Astrocyte (in vitro differentiated cells and primary cell): ENCODE results near the gene CAVIN1. TPM values are rescaled to one million over a fixed set of nuclear protein-coding genes. Genes with fewer than 3 reads are reported as not detected.
"Not testable (repeated sequence)": the region's sequence is repeated elsewhere in the genome, so short reads cannot be mapped to it uniquely, and the experiment has no call there.

ENCODE experiments used
- DNase-seq: peaks from one replicate; pipeline ENCODE4 v3.0.0-alpha.2; 2010; ENCODE audit warnings: low read depth
- FAIRE-seq: peaks from 2 replicates; lab custom pipeline; 2011; peaks lifted over from hg19 to GRCh38; lab: Jason Lieb, UNC
- H2AFZ ChIP-seq: 2 replicates; pipeline ENCODE4 v1.6.0; 2012; ENCODE audit warnings: low read depth, low read length, inconsistent platforms
- H3K27ac ChIP-seq: 2 replicates; pipeline ENCODE4 v1.5.1; 2011; ENCODE audit warnings: low read depth, low read length, inconsistent platforms
- H3K27me3 ChIP-seq: 2 replicates; pipeline ENCODE4 v1.6.0; 2011; ENCODE audit warnings: low read length, inconsistent platforms; ENCODE audit not compliant: insufficient read depth
- H3K36me3 ChIP-seq: 2 replicates; pipeline ENCODE4 v1.5.1; 2011; ENCODE audit warnings: low read length, inconsistent platforms; ENCODE audit not compliant: insufficient read depth
- H3K4me1 ChIP-seq: 2 replicates; pipeline ENCODE4 v1.5.1; 2011; ENCODE audit warnings: low read length, inconsistent platforms; ENCODE audit not compliant: insufficient read depth
- H3K4me2 ChIP-seq: 2 replicates; pipeline ENCODE4 v1.6.0; 2012; ENCODE audit warnings: low read length, inconsistent platforms
- H3K4me3 ChIP-seq: 2 replicates; pipeline ENCODE4 v1.5.1; 2011; ENCODE audit warnings: low read depth, mild to moderate bottlenecking, low read length, inconsistent platforms; ENCODE audit not compliant: insufficient read depth
- H3K79me2 ChIP-seq: 2 replicates; pipeline ENCODE4 v1.6.0; 2012; ENCODE audit warnings: mild to moderate bottlenecking, low read length, inconsistent platforms; ENCODE audit not compliant: insufficient read depth
- H3K9ac ChIP-seq: 2 replicates; pipeline ENCODE4 v1.6.0; 2012; ENCODE audit warnings: mild to moderate bottlenecking, low read length, inconsistent platforms
- H3K9me3 ChIP-seq: 2 replicates; pipeline ENCODE4 v1.5.1; 2012; ENCODE audit warnings: low read depth, mild to moderate bottlenecking, low read length, inconsistent platforms; ENCODE audit not compliant: insufficient read depth
- H4K20me1 ChIP-seq: 2 replicates; pipeline ENCODE4 v1.6.0; 2012; ENCODE audit warnings: low read length, inconsistent platforms; ENCODE audit not compliant: insufficient read depth
- H3K27ac Mint-ChIP-seq: one replicate; pipeline ENCODE4 v1.8.0; 2021; ENCODE audit warnings: mild to moderate bottlenecking, mixed read lengths; ENCODE audit not compliant: unreplicated experiment
- H3K27me3 Mint-ChIP-seq: one replicate; pipeline ENCODE4 v1.8.0; 2021; ENCODE audit warnings: low read depth, mixed read lengths; ENCODE audit not compliant: unreplicated experiment
- H3K36me3 Mint-ChIP-seq: one replicate; pipeline ENCODE4 v1.8.0; 2021; ENCODE audit warnings: low read depth, mixed read lengths; ENCODE audit not compliant: unreplicated experiment
- H3K4me1 Mint-ChIP-seq: one replicate; pipeline ENCODE4 v1.8.0; 2021; ENCODE audit warnings: low read depth, mixed read lengths; ENCODE audit not compliant: unreplicated experiment
- H3K4me3 Mint-ChIP-seq: one replicate; pipeline ENCODE4 v1.8.0; 2021; ENCODE audit warnings: mild to moderate bottlenecking, moderate library complexity, mixed read lengths; ENCODE audit not compliant: unreplicated experiment
- H3K9me3 Mint-ChIP-seq: one replicate; pipeline ENCODE4 v1.8.0; 2021; ENCODE audit warnings: mild to moderate bottlenecking, mixed read lengths; ENCODE audit not compliant: unreplicated experiment
- CTCF ChIP-seq: IDR thresholded peaks from 2 replicates; pipeline ENCODE4 v1.5.1; 2011; ENCODE audit warnings: low read depth, mild to moderate bottlenecking, inconsistent platforms, low read length, moderate library complexity; ENCODE audit not compliant: insufficient read depth
- EZH2 ChIP-seq: IDR thresholded peaks from 2 replicates; pipeline ENCODE4 v1.6.1; 2012; ENCODE audit warnings: mild to moderate bottlenecking, low read length, inconsistent platforms; ENCODE audit not compliant: insufficient read depth
- total RNA-seq: library from RNA; stranded (reverse); gene quantifications from 2 replicates; pipeline ENCODE4 v1.2.1, GENCODE V29; 2021

CAVIN1 gene
- total RNA-seq, 1 donor from 2014 or later = 602 TPM

GRCh38 chr17:42394838-42395237 lies 28.2 kb downstream of the CAVIN1 start:
- H4K20me1 ChIP-seq = peaks cover 13% of the 10 kb centered on the region
- no peaks in the 10 kb centered on the region for H3K36me3 ChIP-seq
- H3K4me1 ChIP-seq = no peaks in the 10 kb centered on the region
- no peak overlapping the region for H3K4me3 Mint-ChIP-seq
- no peaks in the 10 kb centered on the region for H3K27me3 Mint-ChIP-seq
- no peak overlapping the region for H3K4me3 ChIP-seq
- TF ChIP-seq EZH2 (no peak), CTCF (no peak)
- H3K9me3 ChIP-seq = no peaks in the 10 kb centered on the region
- H3K9ac ChIP-seq = no peak overlapping the region
- H3K27me3 ChIP-seq = no peaks in the 10 kb centered on the region
- FAIRE-seq (no peak), DNase-seq (no peak)
- no peak overlapping the region for H3K27ac Mint-ChIP-seq
- no peaks in the 10 kb centered on the region for H3K9me3 Mint-ChIP-seq
- H3K4me2 ChIP-seq = no peak overlapping the region
- H3K36me3 Mint-ChIP-seq = peaks cover 6% of the 10 kb centered on the region
- H2AFZ ChIP-seq = no peak overlapping the region
- no peak overlapping the region for H3K27ac ChIP-seq
- H3K79me2 ChIP-seq = no peaks in the 10 kb centered on the region
- H3K4me1 Mint-ChIP-seq = peaks cover 12% of the 10 kb centered on the region

GRCh38 chr17:42392692-42393415 lies 30.2 kb downstream of the CAVIN1 start:
- TF ChIP-seq EZH2 = no peak
- TF ChIP-seq CTCF = no peak
- H3K79me2 ChIP-seq = peaks cover 5% of the 10 kb centered on the region
- no peak overlapping the region for H2AFZ ChIP-seq
- H3K27me3 ChIP-seq = no peaks in the 10 kb centered on the region
- FAIRE-seq (no peak), DNase-seq (no peak)
- no peaks in the 10 kb centered on the region for H3K9me3 Mint-ChIP-seq
- no peak overlapping the region for H3K4me2 ChIP-seq
- peaks cover 6% of the 10 kb centered on the region for H3K36me3 Mint-ChIP-seq
- no peaks in the 10 kb centered on the region for H3K36me3 ChIP-seq
- no peak overlapping the region for H3K9ac ChIP-seq
- no peak overlapping the region for H3K4me3 Mint-ChIP-seq
- no peaks in the 10 kb centered on the region for H3K9me3 ChIP-seq
- H3K27me3 Mint-ChIP-seq = no peaks in the 10 kb centered on the region
- no peak overlapping the region for H3K27ac Mint-ChIP-seq
- H3K4me3 ChIP-seq = no peak overlapping the region
- peaks cover 6% of the 10 kb centered on the region for H3K4me1 ChIP-seq
- no peak overlapping the region for H3K27ac ChIP-seq
- peaks cover 8% of the 10 kb centered on the region for H3K4me1 Mint-ChIP-seq
- H4K20me1 ChIP-seq = no peaks in the 10 kb centered on the region

GRCh38 chr17:42391439-42391838 lies 31.6 kb downstream of the CAVIN1 start:
- H3K4me1 Mint-ChIP-seq, H3K4me3 ChIP-seq, H3K9me3 ChIP-seq, H3K27ac ChIP-seq, H3K9me3 Mint-ChIP-seq, FAIRE-seq, H3K27ac Mint-ChIP-seq, H3K27me3 ChIP-seq, H3K27me3 Mint-ChIP-seq, H3K36me3 ChIP-seq, DNase-seq, H3K36me3 Mint-ChIP-seq, H2AFZ ChIP-seq, H3K4me3 Mint-ChIP-seq, H3K9ac ChIP-seq, H3K4me2 ChIP-seq: not testable (repeated sequence)
- peaks cover 19% of the 10 kb centered on the region for H3K79me2 ChIP-seq
- peaks cover 13% of the 10 kb centered on the region for H4K20me1 ChIP-seq
- H3K4me1 ChIP-seq = peaks cover 10% of the 10 kb centered on the region
